ENCODE data around the gene TAF3.

TAF3 gene

DNA sequence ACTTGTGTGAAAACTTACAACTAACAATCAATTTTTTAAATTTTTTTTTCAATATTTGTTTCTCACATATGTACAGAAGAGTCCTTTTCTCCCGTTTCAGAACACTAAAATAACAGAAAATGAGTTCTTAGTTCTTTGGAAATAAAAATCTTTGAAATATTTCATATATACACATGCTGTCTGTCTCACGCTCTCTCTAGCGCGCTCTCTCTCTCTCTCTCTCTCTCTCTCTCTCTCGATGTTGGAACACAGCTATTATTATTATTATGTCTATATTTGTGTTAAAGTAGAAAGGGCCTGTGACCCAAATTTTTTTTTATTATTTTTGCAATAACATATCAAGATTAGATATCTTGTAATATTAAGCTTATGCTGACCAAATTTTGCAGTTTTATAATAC is 139.3 kb downstream of the TAF3 start:
- Histone ChIP-seq H3K9me3 (ENCODE audit: low read length) (no peaks in the 10 kb centered on the region), H3K27me3 (ENCODE audit: control insufficient read depth in 1 of 2, insufficient read depth in 2 of 2, low read length in 2 of 2) (no peaks in the 10 kb centered on the region), H3K27ac (ENCODE audit: low read depth, low read length) (no peak overlapping the region), H3K4me3 (ENCODE audit: low read depth in 1 of 2, low read length in 2 of 2) (no peak overlapping the region), H3K9ac (ENCODE audit: low read length) (no peak overlapping the region), H3K36me3 (ENCODE audit: insufficient read depth, low read length) (no peaks in the 10 kb centered on the region), H3K4me1 (ENCODE audit: insufficient read depth, low read length) (no peaks in the 10 kb centered on the region)

DNA sequence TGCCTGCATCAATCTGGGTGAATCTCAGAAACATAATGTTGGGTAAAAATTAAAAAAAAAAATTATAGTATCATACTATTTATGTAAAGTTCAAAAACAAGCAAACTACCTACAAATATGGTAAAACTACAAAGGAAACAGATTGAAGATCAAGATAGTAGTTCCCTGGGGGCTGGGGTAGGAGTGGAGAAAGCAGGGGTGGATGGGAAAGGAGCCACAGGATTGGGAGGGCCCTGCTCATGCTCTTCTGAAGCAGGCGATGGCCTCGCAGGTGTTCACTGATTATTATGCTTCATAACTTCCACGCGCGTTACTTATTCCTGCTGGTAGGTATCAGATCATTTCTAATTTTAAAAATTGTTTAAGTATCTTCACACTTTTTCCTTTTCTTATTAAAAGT is 140.1 kb downstream of the TAF3 start:
- no peak overlapping the region for H3K27ac ChIP-seq (ENCODE audit: low read depth, low read length)
- H3K9ac ChIP-seq (ENCODE audit: low read length) = no peak overlapping the region
- no peaks in the 10 kb centered on the region for H3K27me3 ChIP-seq (ENCODE audit: control insufficient read depth in 1 of 2, insufficient read depth in 2 of 2, low read length in 2 of 2)
- no peaks in the 10 kb centered on the region for H3K9me3 ChIP-seq (ENCODE audit: low read length)
- no peaks in the 10 kb centered on the region for H3K36me3 ChIP-seq (ENCODE audit: insufficient read depth, low read length)
- no peak overlapping the region for H3K4me3 ChIP-seq (ENCODE audit: low read depth in 1 of 2, low read length in 2 of 2)
- no peaks in the 10 kb centered on the region for H3K4me1 ChIP-seq (ENCODE audit: insufficient read depth, low read length)

DNA sequence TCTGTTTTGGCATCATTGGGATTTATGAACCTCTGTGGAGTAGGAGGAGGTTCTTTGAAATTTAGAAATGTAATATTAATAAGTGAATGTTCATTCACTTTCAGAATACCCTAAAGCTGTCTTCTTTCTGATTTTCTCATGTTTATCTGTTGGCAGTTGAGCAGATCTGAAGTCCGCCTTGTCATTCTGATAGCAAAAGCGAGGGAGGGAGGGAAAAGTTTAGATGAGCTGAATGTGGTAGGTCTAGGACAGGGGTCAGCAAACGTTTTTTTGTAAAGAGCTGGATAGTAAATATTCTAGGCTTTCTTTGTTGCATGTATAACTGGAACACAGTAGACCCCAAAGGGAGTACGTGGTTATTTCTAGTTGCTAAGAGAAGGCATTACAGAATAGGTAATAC is 141.8 kb downstream of the TAF3 start:
- Histone ChIP-seq H3K4me3 (ENCODE audit: low read depth in 1 of 2, low read length in 2 of 2) (no peak overlapping the region), H3K27me3 (ENCODE audit: control insufficient read depth in 1 of 2, insufficient read depth in 2 of 2, low read length in 2 of 2) (no peaks in the 10 kb centered on the region), H3K4me1 (ENCODE audit: insufficient read depth, low read length) (no peaks in the 10 kb centered on the region), H3K27ac (ENCODE audit: low read depth, low read length) (no peak overlapping the region), H3K36me3 (ENCODE audit: insufficient read depth, low read length) (peaks cover 10% of the 10 kb centered on the region), H3K9me3 (ENCODE audit: low read length) (no peaks in the 10 kb centered on the region), H3K9ac (ENCODE audit: low read length) (no peak overlapping the region)

- H3K9me3 ChIP-seq (ENCODE audit: low read length) = no peaks in the 10 kb centered on the region
- peaks cover 15% of the 10 kb centered on the region for H3K36me3 ChIP-seq (ENCODE audit: insufficient read depth, low read length)
- H3K27me3 ChIP-seq (ENCODE audit: control insufficient read depth in 1 of 2, insufficient read depth in 2 of 2, low read length in 2 of 2) = no peaks in the 10 kb centered on the region
- no peak overlapping the region for H3K9ac ChIP-seq (ENCODE audit: low read length)
- no peaks in the 10 kb centered on the region for H3K4me1 ChIP-seq (ENCODE audit: insufficient read depth, low read length)
- no peak overlapping the region for H3K4me3 ChIP-seq (ENCODE audit: low read depth in 1 of 2, low read length in 2 of 2)
- H3K27ac ChIP-seq (ENCODE audit: low read depth, low read length) = no peak overlapping the region
These were observed 144.3 kb downstream of the TAF3 start for GRCh38 chr10:7962592-7962991.

DNA sequence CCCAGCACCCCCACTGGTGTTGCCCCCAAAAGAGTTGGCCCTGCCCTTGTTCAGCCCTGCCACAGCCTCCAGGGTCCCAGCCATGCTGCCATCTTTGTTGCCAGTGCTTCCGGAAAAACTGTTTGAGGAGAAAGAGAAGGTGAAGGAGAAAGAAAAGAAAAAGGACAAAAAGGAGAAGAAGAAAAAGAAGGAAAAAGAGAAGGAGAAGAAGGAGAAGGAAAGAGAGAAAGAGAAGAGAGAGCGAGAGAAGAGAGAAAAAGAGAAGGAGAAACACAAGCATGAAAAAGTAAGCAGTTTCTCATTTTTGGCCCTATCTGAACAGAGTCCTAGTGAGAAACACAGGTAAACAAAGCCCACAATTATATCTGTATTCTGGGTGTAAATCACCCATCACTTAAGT is 147.2 kb downstream of the TAF3 start:
- no peaks in the 10 kb centered on the region for H3K4me1 ChIP-seq (ENCODE audit: insufficient read depth, low read length)
- H3K9me3 ChIP-seq (ENCODE audit: low read length) = no peaks in the 10 kb centered on the region
- H3K9ac ChIP-seq (ENCODE audit: low read length) = no peak overlapping the region
- H3K27ac ChIP-seq (ENCODE audit: low read depth, low read length) = no peak overlapping the region
- no peak overlapping the region for H3K4me3 ChIP-seq (ENCODE audit: low read depth in 1 of 2, low read length in 2 of 2)
- peaks cover 15% of the 10 kb centered on the region for H3K36me3 ChIP-seq (ENCODE audit: insufficient read depth, low read length)
- H3K27me3 ChIP-seq (ENCODE audit: control insufficient read depth in 1 of 2, insufficient read depth in 2 of 2, low read length in 2 of 2) = no peaks in the 10 kb centered on the region

GRCh38 chr10:7967035-7967434 is 148.7 kb downstream of the TAF3 start:
- no peak overlapping the region for H3K27ac ChIP-seq (ENCODE audit: low read depth, low read length)

DNA sequence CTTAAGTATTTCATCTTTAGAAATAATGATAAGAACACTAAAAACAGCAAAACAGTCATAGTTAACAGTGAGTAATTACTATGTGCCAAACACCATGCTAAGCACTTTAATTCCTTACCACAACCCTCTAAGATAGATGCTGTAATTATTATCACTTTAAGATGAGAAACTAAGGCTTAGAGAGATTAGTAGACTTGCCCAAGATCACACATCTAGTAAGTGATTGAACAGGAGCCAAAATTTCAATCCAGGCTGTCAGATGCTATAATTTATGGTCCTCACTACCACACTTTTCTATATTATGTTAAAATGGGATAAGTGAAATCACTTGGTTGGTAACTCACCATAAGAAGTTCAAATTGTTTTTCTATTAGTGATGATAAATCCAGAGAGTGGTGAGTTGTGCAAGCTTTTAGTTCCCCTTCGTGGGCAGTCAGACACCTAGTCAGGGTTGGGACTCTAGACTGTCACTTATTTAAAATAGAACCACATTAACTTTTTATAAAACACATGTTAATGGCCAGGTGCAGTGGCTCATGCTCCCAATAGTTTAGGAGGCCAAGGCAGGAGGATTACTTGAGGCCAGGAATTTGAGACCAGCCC is 150.3 kb downstream of the TAF3 start:
- H3K9ac ChIP-seq (ENCODE audit: low read length) = no peak overlapping the region
- H3K4me3 ChIP-seq (ENCODE audit: low read depth in 1 of 2, low read length in 2 of 2) = no peak overlapping the region
- H3K36me3 ChIP-seq (ENCODE audit: insufficient read depth, low read length) = peaks cover 15% of the 10 kb centered on the region
- H3K27ac ChIP-seq (ENCODE audit: low read depth, low read length) = no peak overlapping the region
- H3K4me1 ChIP-seq (ENCODE audit: insufficient read depth, low read length) = no peaks in the 10 kb centered on the region
- H3K9me3 ChIP-seq (ENCODE audit: low read length) = no peaks in the 10 kb centered on the region
- no peaks in the 10 kb centered on the region for H3K27me3 ChIP-seq (ENCODE audit: control insufficient read depth in 1 of 2, insufficient read depth in 2 of 2, low read length in 2 of 2)

More at GRCh38 chr10:7967035-7967434, 148.7 kb downstream of the TAF3 start:
- Histone ChIP-seq H3K9me3 (ENCODE audit: low read length) (no peaks in the 10 kb centered on the region), H3K36me3 (ENCODE audit: insufficient read depth, low read length) (peaks cover 15% of the 10 kb centered on the region), H3K4me1 (ENCODE audit: insufficient read depth, low read length) (no peaks in the 10 kb centered on the region), H3K4me3 (ENCODE audit: low read depth in 1 of 2, low read length in 2 of 2) (no peak overlapping the region), H3K9ac (ENCODE audit: low read length) (no peak overlapping the region), H3K27me3 (ENCODE audit: control insufficient read depth in 1 of 2, insufficient read depth in 2 of 2, low read length in 2 of 2) (no peaks in the 10 kb centered on the region)

- Histone ChIP-seq H3K9me3 (ENCODE audit: low read length) (no peaks in the 10 kb centered on the region), H3K4me3 (ENCODE audit: low read depth in 1 of 2, low read length in 2 of 2) (no peak overlapping the region), H3K36me3 (ENCODE audit: insufficient read depth, low read length) (peaks cover 8% of the 10 kb centered on the region), H3K9ac (ENCODE audit: low read length) (no peak overlapping the region), H3K4me1 (ENCODE audit: insufficient read depth, low read length) (no peaks in the 10 kb centered on the region), H3K27ac (ENCODE audit: low read depth, low read length) (no peak overlapping the region), H3K27me3 (ENCODE audit: control insufficient read depth in 1 of 2, insufficient read depth in 2 of 2, low read length in 2 of 2) (no peaks in the 10 kb centered on the region)
These were observed 151.3 kb downstream of the TAF3 start for GRCh38 chr10:7969623-7970022.

GRCh38 chr10:7971949-7972348 is 153.6 kb downstream of the TAF3 start:
- H3K27me3 ChIP-seq (ENCODE audit: control insufficient read depth in 1 of 2, insufficient read depth in 2 of 2, low read length in 2 of 2) = no peaks in the 10 kb centered on the region
- H3K36me3 ChIP-seq (ENCODE audit: insufficient read depth, low read length) = no peaks in the 10 kb centered on the region

DNA sequence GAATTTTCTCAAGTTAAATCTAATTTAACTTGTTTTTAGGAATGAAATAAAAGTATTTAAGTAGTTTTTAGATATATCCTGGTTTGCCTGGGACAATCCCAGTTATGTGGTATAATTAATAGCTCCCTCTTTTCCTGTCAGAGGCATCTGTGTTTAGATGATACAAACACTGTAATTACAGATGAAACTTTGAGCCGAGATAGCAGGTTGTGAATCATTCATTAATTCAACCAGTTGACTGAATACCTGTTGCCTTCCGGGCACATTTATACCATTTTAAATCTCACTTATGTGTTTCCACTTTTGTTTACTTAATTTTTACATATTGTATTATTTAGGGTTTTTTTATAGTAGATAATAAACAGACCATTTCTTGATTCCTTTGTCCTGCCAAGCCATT is 154.1 kb downstream of the TAF3 start:
- H3K4me3 ChIP-seq (ENCODE audit: low read depth in 1 of 2, low read length in 2 of 2) = no peak overlapping the region
- no peaks in the 10 kb centered on the region for H3K4me1 ChIP-seq (ENCODE audit: insufficient read depth, low read length)
- no peak overlapping the region for H3K9ac ChIP-seq (ENCODE audit: low read length)
- H3K27me3 ChIP-seq (ENCODE audit: control insufficient read depth in 1 of 2, insufficient read depth in 2 of 2, low read length in 2 of 2) = no peaks in the 10 kb centered on the region
- H3K27ac ChIP-seq (ENCODE audit: low read depth, low read length) = no peak overlapping the region
- H3K36me3 ChIP-seq (ENCODE audit: insufficient read depth, low read length) = no peaks in the 10 kb centered on the region
- H3K9me3 ChIP-seq (ENCODE audit: low read length) = no peaks in the 10 kb centered on the region

More at GRCh38 chr10:7971949-7972348, 153.6 kb downstream of the TAF3 start:
- no peak overlapping the region for H3K4me3 ChIP-seq (ENCODE audit: low read depth in 1 of 2, low read length in 2 of 2)
- no peaks in the 10 kb centered on the region for H3K9me3 ChIP-seq (ENCODE audit: low read length)
- no peaks in the 10 kb centered on the region for H3K4me1 ChIP-seq (ENCODE audit: insufficient read depth, low read length)
- H3K27ac ChIP-seq (ENCODE audit: low read depth, low read length) = no peak overlapping the region
- H3K9ac ChIP-seq (ENCODE audit: low read length) = no peak overlapping the region

DNA sequence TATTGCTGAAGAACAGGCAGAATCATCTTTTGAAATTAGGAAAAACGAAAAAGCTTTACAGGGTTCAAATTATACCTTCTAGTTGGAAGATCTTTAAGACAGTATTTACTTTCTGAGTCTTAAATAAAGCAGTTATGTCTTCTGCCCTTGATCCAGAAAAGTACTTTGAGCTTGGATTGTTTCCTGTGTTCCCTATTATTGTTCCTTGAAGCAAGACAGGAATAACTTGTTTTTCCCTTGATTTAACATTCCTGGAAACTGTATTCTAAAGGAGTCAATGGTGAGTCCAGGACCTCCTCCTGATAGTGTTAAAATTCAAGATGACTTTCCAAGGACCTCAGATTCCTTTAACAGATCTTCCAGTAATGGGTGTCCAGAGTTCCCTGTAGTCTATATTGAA is 161.9 kb downstream of the TAF3 start:
- Histone ChIP-seq H3K4me3 (ENCODE audit: low read depth in 1 of 2, low read length in 2 of 2) (no peak overlapping the region), H3K27me3 (ENCODE audit: control insufficient read depth in 1 of 2, insufficient read depth in 2 of 2, low read length in 2 of 2) (no peaks in the 10 kb centered on the region), H3K9me3 (ENCODE audit: low read length) (no peaks in the 10 kb centered on the region), H3K9ac (ENCODE audit: low read length) (no peak overlapping the region), H3K27ac (ENCODE audit: low read depth, low read length) (no peak overlapping the region), H3K36me3 (ENCODE audit: insufficient read depth, low read length) (no peaks in the 10 kb centered on the region), H3K4me1 (ENCODE audit: insufficient read depth, low read length) (no peaks in the 10 kb centered on the region)

GRCh38 chr10:7982727-7983126 is 164.4 kb downstream of the TAF3 start:
- Histone ChIP-seq H3K9me3 (ENCODE audit: low read length) (no peaks in the 10 kb centered on the region), H3K9ac (ENCODE audit: low read length) (no peak overlapping the region), H3K36me3 (ENCODE audit: insufficient read depth, low read length) (no peaks in the 10 kb centered on the region), H3K27ac (ENCODE audit: low read depth, low read length) (no peak overlapping the region), H3K4me1 (ENCODE audit: insufficient read depth, low read length) (no peaks in the 10 kb centered on the region), H3K4me3 (ENCODE audit: low read depth in 1 of 2, low read length in 2 of 2) (no peak overlapping the region), H3K27me3 (ENCODE audit: control insufficient read depth in 1 of 2, insufficient read depth in 2 of 2, low read length in 2 of 2) (no peaks in the 10 kb centered on the region)
